NCI-H1694 (cell line): ENCODE data around the gene ATRN.

Experiments used
- DNase-seq: peaks from one replicate; lab custom pipeline; 2025; lab: John Stamatoyannopoulos, UW

The ATRN gene

DNA sequence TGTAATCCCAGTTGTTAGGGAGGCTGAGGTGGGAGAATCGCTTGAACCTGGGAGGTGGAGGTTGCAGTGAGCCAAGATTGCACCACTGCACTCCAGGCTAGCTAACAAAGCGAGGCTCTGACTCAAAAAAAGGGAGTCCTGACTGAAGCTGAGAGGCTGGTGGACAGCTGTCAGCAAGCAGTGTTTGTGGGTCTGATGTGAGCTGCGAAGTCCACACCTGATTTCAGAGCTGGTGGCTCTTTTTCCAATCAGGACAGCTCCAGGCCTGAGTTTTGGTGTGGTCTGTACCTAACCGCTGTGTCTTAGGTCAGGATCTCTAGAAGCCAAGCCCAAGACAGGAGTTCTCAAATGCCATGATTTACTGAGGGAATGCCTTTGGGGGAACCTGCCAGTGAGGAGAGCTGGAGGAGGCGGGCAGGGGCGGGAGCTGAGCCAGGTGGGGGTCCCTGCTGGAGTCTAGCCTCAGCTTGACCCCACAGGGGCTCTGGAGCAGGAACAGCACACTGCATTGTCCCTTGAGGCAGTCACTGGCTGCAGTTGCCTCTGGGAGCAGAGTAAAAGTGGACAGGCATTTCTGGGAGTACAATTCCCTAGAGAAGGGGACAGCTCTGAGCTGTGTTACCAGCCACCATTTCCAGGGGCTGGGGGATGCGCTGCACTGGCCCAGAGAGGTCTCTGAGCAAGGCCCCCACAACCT is 187.3 kb downstream of the ATRN start:
- no peak for DNase-seq

DNA sequence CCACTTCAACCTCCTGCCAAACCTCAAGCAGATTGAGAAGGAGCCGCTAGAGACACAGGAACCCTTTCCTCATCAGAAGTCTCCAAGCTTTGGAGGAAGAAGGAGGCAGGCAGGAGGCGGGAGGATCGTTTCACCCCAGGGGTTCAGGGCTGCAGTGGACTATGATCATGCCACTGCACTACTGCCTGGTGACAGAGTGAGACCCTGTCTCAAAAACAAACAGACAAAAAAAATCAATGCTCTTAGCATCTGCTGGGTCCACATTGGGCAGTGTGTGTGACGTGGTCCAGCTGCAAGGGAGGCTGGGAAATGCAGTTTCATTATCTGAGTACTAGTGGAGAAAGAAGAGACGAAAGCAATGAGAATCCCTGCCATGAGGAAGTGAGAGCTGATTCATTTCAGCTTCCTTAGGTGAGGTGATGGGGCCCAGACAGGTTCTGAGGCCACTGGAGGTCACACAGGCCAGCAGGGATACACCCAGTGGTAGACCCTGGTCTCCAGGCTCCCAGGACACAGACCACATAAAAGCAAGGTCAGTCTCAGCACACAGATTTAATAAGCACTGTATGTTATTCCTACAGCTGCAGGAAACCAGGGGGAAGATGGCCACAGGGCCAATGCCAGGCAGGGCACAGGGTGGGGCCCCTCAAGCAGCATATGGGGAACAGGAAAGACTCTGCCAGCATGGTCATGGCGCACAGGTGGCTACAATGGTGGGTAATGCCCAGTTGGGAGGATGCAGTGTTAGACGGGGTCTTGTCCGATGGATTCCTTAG is 188.1 kb downstream of the ATRN start:
- DNase-seq = no peak

DNA sequence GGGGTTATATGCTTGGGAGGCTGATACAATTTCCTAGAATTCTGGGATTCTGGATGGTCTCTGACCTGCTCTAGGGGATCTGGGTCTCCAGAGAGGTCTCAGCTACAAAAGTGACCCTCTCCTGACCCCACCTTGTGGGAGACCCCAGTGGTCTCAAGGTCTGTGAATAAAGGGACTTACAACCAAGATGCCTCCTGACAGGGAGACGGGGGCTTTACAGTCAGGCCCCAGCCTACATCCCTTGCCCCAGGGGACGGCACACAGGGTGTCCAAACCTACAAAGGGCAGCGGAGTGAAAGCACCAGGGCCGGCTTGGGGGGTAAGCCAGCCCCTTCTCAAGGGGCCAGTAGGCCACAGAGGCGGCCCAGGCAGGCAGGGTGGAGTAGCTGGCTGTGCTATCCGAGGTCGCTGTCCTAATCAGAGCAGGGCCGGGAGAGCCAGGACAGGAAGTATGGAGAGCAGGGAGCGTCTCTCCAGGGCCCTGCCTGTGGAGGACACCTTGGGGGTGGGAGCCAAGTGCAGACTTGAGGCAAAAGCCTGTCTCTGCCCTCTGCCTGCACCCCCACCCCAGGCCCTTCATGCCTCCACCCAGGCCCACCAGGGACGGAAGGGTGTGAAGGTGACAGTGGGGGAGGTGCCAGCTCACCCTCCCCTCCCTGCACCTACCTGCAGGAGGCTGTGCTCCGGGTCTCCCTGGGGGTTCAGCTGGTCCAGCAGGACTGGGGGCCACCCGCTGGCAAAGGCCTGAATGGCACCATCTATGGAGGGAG is 188.9 kb downstream of the ATRN start:
- no peak for DNase-seq

DNA sequence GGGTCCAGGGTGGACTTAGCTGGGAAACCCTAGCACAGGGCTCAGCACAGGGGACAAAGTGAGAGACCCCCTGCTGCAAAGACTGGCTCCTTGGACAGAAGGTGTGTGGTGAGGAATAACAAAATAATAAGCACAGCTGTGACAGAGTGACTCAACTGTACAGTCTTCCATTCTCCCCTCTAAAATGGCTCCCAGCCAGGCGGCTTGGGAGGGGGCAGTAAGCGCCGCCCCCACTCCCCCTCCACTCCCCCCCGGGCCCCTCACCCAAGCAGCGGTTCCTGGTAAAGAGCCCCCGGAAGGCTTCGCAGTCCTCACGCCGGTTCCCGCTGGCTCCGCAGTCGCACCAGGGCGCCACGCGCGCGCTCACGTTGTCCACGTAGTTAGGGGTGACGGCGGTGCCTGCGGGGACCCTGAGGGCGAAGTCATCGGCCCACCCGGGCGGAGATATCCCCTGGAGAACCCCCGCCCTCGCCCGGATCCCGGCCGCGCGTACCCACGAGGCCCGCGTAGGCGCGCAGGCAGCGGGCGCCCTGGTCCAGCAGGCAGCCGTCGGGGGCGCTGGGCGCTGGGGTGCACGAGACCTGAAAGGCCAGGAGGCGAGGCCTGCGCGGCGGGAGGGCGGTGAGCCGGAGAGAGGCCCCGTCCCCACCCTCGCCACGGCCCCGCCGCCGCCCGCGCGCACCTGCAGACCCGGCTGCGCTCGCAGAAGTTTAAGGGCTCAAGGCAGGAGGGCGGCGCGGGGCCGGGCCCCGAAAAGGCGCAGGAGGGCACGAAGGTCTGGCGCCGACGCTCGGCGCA is 189.6 kb downstream of the ATRN start:
- DNase-seq = no peak

DNA sequence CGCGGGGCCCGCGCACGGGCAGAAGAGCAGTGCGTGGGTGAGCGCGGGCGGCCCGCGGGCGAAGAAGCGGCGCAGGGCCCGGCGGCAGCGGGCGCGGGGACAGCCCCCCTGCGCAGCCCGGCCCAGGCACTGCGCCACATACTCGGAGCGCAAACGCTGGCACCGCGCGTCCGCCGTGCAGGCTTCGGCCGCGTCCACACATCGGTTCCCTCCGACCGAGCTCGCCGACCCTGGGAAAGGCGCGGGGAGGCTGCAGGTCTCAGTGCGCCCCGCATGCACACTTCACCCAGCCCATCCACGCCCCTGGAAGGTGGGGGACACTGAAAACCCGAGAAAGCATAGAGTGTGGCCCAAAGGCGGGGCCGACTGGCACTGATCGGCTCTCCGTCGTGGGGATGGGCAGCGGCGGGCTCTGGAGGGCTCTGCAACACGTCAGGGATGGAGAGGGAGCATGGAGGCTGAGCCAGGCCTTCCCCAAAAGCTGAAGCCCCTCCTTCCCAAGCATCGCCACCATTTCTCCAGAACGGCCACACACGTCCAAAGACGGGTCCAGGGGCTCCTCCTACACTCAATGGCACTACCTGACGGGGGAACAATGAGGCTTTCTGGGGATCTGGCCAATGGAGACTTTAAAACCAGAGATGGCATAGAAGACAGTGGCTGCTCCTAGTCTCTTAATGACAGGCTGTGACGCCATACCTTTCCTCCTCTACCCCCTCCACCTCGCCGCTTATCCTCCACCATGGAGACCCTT is 190.4 kb downstream of the ATRN start:
- no peak for DNase-seq

DNA sequence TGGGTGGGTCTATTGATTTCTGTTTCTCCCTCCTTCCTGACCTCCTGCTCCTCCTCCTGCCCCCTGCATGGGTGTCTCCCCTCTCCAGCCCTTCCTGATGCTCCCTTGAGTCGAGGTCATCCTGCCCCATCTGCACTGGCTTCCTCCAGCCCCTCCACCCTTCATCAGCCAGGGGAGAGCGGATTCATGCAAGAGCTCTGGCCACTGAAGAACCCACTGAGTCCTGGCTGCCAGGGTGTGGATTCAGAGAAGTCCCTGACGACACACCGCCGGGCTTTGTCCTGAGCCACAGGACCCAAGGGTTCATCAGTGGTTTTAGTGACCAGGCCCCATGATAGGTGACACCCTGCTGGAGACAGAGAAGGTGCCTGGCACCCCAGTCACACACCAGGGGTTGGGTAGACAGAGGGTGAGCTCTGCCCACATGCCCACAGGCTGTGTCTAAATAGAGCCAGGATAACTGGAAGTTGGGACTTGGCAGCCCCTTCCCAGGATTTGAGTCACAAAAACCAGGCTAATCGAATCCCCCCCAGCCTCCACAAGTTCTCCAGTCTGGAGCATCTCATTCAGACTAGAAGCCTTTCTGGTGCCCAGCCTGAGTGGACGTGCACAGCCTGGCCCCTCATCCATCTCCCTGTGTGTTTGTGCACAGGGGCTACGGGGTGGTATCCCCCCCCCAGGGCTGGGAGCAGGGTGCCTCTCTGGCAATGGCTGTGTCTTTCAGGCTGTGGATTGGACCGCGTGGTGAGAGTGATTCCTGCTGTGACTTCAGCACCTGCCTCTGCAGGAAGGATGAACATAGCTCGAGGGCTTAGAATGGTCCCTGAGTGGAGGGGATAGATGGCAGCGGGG is 191.2 kb downstream of the ATRN start:
- DNase-seq = no peak

DNA sequence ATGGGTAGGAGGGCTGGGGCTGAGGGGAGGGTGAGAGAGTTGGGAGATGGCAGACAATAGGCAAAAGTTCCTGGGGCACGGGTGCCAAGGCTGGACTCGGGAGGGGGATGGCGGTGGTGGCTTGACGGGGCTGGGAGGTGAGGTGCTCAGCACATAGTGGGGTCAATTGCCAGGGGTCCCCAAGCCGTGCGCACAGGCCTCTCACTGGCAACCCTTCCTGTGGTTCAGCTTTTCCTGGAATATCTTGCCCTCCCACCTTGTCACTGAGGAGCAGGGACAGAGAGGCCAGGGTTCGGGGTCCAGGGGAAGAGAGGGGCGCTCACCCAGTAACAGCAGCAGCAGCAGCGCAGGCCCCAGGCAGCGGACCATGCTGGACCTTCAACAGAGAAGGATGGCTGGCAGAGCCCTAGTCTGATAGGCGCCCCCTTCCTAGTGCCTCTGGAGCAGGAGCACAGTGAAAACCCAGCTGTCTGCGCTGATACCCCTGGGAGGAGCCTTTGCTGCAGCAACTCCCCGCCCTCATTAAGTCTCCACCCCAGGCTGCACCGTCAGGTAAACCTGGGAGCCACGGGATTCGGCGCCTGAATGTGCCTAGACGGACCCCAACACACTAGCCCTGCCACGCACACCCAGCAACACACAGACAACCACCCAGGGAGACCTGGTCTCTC is 192.3 kb downstream of the ATRN start, which contains the start of gene GFRA4:
Gene GFRA4 (minus strand): TSS at position 369 of the 671 bp plus-strand sequence. CDS start 0 bp downstream, at position 369.
- DNase-seq = no peak

DNA sequence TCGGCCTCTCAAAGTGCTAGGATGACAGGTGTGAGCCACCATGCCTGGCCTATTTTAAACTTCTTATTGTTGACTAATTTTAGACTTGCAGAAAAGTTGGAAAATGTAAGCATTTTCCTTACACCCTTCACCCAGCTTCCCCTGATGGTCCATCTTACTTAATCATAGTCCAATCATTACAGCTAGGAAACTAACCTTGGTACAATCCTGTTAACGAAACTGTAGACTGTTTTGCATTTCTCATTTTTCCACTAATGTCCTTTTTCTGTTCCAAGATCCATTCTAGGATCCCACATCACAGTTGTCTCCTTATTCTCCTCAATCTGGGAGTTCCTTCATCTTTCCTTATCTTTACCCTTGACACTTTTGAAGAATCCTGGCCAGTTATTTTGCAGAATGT is 193.0 kb downstream of the ATRN start:
- no peak for DNase-seq

DNA sequence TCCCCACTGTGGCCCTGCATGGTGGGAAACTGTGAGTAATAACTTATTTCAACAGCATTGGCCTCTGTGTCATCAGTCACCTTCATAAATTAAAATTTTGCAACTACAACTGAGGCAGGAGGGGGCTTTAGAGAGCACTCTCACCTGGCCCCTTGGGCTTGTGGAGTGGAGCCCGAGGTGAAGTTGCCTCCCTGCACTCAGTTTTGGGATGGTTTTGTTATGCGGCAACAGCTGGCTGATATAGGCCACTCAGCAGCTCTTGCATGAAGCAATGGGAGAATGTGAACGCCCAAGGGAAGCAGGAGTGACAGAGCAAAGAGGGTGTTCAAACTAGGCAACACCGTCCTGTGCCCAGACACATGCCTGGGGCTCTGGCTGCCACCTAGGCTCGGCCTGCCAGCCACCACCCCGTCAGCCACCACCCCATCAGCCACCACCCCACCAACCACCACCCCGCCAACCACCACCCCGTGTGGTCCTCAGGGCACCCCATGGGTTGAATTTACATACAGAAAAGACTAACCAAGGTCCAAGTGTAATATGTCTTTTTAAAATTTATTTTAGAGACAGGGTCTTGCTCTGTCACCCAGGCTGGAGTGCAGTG is 196.7 kb downstream of the ATRN start:
- no peak for DNase-seq

DNA sequence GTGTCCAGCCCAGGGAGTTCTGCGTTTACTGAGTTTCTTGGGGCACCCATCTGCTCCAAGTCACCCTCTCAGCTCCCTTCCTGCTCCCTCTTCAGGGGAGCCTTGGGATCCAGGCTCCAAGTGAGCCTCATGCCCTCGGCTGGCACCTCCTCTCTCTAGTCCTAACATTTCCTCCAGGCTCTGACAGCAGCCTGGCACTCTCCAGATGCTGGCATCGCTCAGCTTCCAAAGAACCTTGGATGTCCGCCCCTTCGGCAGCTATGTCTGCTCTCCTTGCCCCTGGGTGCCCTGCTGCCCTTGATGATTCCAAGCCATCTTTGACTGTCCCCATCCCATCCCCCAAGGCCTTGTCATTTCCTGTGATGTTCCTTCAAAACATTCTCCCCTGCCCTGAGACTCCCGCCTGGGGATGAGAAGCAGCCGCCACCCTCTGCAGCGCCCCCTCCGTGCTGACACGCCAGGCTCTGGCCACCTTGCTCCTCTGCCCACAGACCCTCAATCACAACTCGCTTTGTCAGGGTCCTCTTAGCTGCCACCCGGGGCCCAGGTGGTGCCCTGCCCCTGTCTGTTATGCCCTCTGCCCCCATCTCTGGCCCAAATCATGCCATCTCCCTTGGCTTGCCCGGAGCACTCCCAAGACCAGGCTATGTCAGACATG is 199.0 kb downstream of the ATRN start:
- no peak for DNase-seq

DNA sequence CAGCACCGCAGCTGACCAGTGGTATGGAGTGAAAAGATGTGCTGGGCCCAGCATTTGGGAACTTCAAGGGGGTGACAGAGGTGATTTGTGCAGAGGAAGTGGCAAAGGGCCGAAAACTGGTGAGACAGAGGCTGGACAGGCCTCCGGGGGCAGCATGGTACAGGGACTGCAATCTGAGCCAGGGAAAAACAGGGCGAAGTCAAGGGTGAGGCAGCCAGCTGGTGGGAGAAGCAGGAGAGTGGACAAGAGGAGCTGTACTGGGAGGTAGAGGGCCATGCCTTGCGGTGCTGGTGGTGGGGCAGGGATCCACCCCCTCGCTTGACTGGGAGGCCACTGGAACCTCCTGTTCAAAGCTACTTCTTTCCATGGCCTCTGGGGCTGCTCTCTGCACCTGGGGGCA is 199.7 kb downstream of the ATRN start:
- no peak for DNase-seq

DNA sequence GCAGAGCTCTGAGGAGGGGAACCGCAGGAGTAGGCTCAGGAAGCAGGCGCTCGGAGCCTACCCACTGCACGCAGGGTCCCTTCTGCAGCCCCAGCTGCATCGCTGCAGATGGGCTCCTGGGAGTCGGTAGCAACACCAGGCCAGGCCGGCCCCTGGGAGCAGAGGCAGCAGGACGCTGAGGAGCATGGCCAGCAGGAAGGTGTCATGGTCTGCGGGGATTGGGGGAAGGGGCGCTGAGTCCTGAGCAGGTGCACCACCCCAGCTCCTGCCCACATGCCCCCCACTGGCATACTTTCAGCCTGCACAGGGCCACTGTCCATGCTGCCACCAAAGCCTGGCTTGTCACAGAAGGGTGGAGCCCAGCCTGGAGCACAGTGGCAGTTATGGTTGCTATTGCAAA is 200.1 kb downstream of the ATRN start:
- DNase-seq = no peak

DNA sequence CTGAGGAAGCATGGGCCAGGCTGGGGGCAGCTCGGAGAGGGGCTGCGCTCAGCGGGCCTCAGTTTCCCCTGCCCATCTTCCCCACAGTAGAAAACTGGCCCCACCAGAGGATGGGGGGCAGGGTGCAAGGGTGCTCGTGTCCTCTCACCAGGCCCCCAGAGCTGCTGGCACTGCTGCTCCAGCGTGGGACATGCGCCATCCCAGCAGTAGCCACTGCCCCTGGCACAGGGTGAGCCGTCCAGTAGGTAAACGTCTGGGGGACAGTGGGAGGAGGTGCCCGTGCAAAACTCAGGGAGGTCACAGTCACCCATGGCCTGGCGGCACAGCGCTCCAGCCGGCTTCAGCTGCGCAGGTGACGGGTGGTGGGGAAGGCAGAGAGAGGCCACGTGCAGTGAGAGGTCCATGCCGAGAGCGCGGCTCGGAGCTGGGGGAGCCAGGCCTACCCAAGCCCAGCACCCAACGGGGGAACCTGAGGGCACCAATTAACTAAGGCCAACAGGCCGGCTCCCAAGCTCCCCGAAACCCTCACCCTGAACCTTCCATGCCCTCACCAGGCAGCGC is 201.2 kb downstream of the ATRN start:
- DNase-seq = no peak

DNA sequence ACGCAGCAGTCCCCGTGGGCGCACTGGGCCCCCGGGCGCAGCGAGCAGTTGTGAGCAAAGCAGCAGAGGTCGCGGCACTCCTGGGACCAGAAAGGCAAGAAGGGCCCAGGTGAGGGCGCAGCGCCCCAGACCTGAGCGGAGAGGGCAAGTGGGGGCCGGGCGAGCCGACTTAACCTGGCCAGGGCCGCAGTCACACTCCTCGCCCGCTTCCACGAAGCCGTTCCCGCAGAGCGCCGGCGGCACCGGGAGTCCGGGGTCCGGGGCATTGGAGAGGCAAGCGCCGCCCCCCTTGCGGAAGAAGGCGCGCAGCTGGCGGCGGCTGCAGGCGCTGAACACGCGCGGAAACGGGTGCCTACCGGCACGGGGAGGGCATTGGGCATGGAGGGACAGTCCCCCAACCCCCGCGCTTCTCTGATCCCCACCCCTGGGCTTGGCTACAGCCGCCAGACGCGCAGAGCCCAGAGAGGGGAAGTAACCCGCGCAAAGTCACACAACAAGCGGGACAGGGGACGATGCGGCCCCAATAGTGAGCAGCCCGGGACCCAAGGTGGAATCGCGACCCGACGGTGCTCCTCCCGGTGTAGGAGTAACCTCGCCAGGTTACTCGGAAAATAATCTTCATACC is 201.8 kb downstream of the ATRN start:
- DNase-seq = no peak

DNA sequence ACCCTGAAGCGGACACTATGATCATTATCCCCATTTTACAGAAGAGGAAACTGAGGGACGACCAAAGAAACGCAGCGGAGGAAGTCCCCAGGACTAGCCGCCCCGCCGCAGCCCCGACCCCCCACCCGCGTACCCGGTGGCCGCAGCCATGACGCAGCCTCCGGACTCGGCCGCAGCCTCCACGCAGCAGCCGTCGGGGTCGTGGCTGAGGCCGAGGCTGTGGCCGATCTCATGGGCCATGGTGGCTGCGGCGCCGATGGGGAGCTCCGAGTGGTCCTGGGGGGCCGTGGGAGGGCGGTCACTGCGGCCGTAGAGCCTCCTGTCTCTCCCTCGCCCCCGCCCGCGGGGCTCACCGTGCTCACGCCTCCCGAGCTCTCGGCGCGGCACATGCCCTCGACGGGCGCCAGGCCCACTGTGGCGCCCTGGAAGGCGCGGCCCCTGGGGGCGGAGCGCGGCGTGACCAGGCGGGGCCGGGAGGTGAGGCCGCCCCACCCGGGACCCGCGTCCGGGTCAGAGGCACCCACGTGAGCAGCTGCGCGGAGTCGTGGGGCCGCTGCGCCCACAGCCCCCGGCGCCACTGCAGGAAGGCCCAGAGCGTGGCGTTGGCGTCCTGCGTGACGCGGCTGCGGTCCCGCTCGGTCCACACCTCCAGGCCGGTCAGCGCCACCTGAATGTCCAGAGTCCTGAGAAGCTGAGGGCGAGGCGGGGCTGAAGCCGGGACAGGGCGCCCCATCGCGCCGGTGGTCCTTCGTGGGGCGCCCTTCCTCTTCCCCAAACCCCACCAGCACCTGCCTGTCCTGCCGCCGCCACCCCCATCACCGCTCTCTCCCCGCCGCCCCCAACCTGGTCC is 202.6 kb downstream of the ATRN start:
- DNase-seq = no peak

DNA sequence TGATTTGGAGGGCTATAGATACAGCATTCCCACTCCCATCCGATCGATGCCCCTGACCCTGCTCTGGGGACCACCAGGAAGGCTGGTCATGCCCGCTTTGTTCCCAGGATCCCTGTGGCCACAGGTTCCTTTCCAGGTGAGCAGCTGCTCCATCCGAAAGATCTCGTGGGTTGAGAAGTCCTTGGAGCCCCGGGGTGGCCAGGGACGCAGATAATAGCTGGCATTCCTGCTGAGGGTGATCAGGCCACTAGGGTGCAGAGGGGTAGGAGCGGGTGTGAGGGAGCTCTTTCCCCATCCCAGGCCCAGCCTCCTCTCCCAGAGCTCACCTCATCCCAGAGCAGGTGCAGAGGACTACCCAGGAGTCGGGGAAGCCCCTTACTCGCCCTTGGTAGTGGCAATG is 203.6 kb downstream of the ATRN start:
- DNase-seq = no peak
